ENCODE results near the gene RFC5.

GRCh38 chr12:118034429-118035189 is 18.1 kb downstream of the RFC5 start:
- TF ChIP-seq BACH1 (IDR thresholded peaks at IDR 0.05; ENCODE audit: low read length) (no peak), EP300 (IDR thresholded peaks at IDR 0.05; ENCODE audit: borderline replicate concordance in 1 of 2, low read depth in 2 of 2, low read length in 2 of 2) (no peak), RBBP5 (IDR thresholded peaks at IDR 0.05; ENCODE audit: borderline replicate concordance, low read depth, low read length) (no peak), POU5F1 (IDR thresholded peaks at IDR 0.05; ENCODE audit: low read depth, low read length) (no peak)
